H4 (cell line): ENCODE measurements around the gene DSG3. TPM values are rescaled to one million over a fixed set of nuclear protein-coding genes. Genes with fewer than 3 reads are reported as not detected.

Experiments used
- DNase-seq: peaks from one replicate; pipeline ENCODE4 v3.0.0-alpha.2; 2015; ENCODE audit warnings: low spot score
- total RNA-seq: library from RNA; depleted of rRNA; stranded (reverse); fragments of >200 nt; shearing (Covaris generic); gene quantifications from 2 replicates; pipeline ENCODE4 v1.2.3, GENCODE V29; 2014; rRNA removed

DSG3 gene
- total RNA-seq, 1 experiment from 2014 or later = not detected

DNA sequence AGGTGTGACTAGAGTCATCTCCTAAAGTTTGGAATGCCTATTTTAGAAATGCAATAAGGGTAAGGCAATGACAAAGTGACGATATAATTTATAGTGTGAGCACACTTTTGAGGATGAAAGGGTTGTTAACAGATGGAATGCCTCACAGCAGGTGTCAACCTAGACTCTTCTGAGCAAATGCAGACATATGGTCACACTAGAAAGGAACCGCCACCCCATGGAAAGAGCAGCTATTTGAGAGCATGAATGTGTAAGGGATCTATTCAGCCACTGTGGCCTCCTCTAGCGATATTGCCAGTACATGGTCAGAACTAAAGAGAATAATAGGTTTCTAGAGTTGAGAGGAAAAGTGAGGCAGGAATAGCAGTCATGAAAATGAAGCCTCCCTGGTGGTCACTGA lies 68.9 kb downstream of the DSG3 start:
- DNase-seq = no peak

DNA sequence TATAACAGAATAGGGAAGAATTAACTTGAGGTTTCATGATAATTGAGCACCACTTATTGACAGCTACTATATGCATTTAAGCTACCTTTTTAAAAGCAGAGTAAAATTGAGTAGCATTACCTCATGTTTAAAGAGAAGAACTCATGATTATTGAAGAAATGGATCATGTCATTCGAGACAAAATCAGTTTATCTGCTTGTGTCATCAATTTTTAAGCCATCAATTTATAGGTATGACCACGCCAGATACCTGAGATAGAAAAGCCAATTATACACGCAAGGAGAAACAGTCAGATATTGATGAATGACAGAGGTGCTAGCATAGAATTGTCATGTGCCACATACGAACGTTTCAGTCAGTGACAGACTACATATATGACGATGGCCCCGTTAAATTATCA lies 78.8 kb downstream of the DSG3 start:
- no peak for DNase-seq

Other genes starting within 250 kb of the DSG3 start
- 0.02 TPM in 1 of 2 replicates, not detected in the other for gene DSG1, start 129.6 kb upstream of the DSG3 start, total RNA-seq
- not detected in 2 replicates for gene DSG4, start 71.0 kb upstream of the DSG3 start, total RNA-seq
- 26.4 TPM in 2 replicates for gene DSG2, start 50.4 kb downstream of the DSG3 start, total RNA-seq
- gene TTR, start 144.1 kb downstream of the DSG3 start, total RNA-seq = not detected in 2 replicates
- 6.7 and 9.6 TPM in 2 replicates for gene B4GALT6, start 236.8 kb downstream of the DSG3 start, total RNA-seq